ENCODE results near the gene MBD6. TPM values are rescaled to one million over a fixed set of nuclear protein-coding genes. Genes with fewer than 3 reads are reported as not detected.

MBD6 gene
- 10 to 100 TPM; 71.7 to 73.4 TPM for total RNA-seq

GRCh38 chr12:57522011-57522886 is at the start of gene MBD6:
TSS of gene MBD6 (plus strand) at chr12:57522824. CDS start at chr12:57524304, 1,480 bp downstream.
- no peaks in the 10 kb centered on the region for H3K27me3 Mint-ChIP-seq

GRCh38 chr12:57473392-57473791 is 49.2 kb upstream of the MBD6 start:
- Mint-ChIP-seq H3K36me3 (ENCODE audit: low read depth) (peaks cover 71% of the 10 kb centered on the region), H3K4me1 (peaks cover 32% of the 10 kb centered on the region), H3K9me3 (no peaks in the 10 kb centered on the region), H3K4me3 (no peak overlapping the region), H3K27ac (no peak overlapping the region), H3K27me3 (no peaks in the 10 kb centered on the region)
- CTCF ChIA-PET: interaction anchor here (0.7 to 15.2 kb wide), 3 partner anchors 11 to 244 kb away, joined by 3 to 204 read pairs (median 4); partner anchors contain the start of genes GLI1 and SHMT2
- no peak for DNase-seq
- POLR2A ChIA-PET: interaction anchor here (7.9 kb wide), 1 partner anchor 13 kb away, joined by 72 read pairs; the partner anchor contains the start of gene GLI1

More at GRCh38 chr12:57522011-57522886, at the start of gene MBD6:
- CTCF ChIA-PET: no interaction called here
- H3K4me3 Mint-ChIP-seq: peak within 1 kb of the TSS; percentile 88
- DNase-seq: peak; percentile 92
- peaks cover 48% of the 10 kb centered on the region for H3K36me3 Mint-ChIP-seq (ENCODE audit: low read depth)
- peak within 1 kb of the TSS; percentile 100 for H3K27ac Mint-ChIP-seq
- POLR2A ChIA-PET: interaction anchor here (2.8 kb wide), 1 partner anchor 24 kb away, joined by 20 read pairs; the partner anchor contains the start of gene DCTN2
- H3K9me3 Mint-ChIP-seq: no peaks in the 10 kb centered on the region
- H3K4me1 Mint-ChIP-seq: peaks cover 60% of the 10 kb centered on the region

- Mint-ChIP-seq H3K9me3 (no peaks in the 10 kb centered on the region), H3K36me3 (ENCODE audit: low read depth) (peaks cover 74% of the 10 kb centered on the region), H3K27ac (no peak overlapping the region), H3K27me3 (no peaks in the 10 kb centered on the region), H3K4me3 (peak overlapping the region; percentile 58), H3K4me1 (peaks cover 37% of the 10 kb centered on the region)
- ChIA-PET POLR2A (interaction anchor here (1.3 to 7.9 kb wide), 4 partner anchors 8 to 46 kb away, joined by 3 to 72 read pairs (median 6); partner anchors contain the start of genes DDIT3 and GLI1), CTCF (interaction anchor here (0.7 to 15.2 kb wide), 4 partner anchors 12 to 245 kb away, joined by 3 to 204 read pairs (median 4); partner anchors contain the start of genes GLI1 and SHMT2)
- no peak for DNase-seq
These were observed 48.7 kb upstream of the MBD6 start for GRCh38 chr12:57473886-57474285.

GRCh38 chr12:57474430-57474829 is 48.2 kb upstream of the MBD6 start:
- ChIA-PET CTCF (interaction anchor here (1.0 to 15.2 kb wide), 3 partner anchors 12 to 245 kb away, joined by 3 to 204 read pairs (median 3); partner anchors contain the start of genes GLI1 and SHMT2), POLR2A (interaction anchor here (0.9 to 7.9 kb wide), 6 partner anchors 9 to 72 kb away, joined by 3 to 72 read pairs (median 6); partner anchors contain the start of genes DCTN2, DDIT3 and GLI1)
- peak overlapping the region; percentile 58 for H3K4me3 Mint-ChIP-seq
- peaks cover 42% of the 10 kb centered on the region for H3K4me1 Mint-ChIP-seq
- no peaks in the 10 kb centered on the region for H3K9me3 Mint-ChIP-seq
- H3K36me3 Mint-ChIP-seq (ENCODE audit: low read depth): peaks cover 71% of the 10 kb centered on the region
- DNase-seq: no peak
- H3K27ac Mint-ChIP-seq: no peak overlapping the region
- no peaks in the 10 kb centered on the region for H3K27me3 Mint-ChIP-seq

- H3K4me1 Mint-ChIP-seq: peaks cover 44% of the 10 kb centered on the region
- no peaks in the 10 kb centered on the region for H3K27me3 Mint-ChIP-seq
- peaks cover 71% of the 10 kb centered on the region for H3K36me3 Mint-ChIP-seq (ENCODE audit: low read depth)
- no peak for DNase-seq
- ChIA-PET CTCF (interaction anchor here (1.0 to 15.2 kb wide), 3 partner anchors 13 to 246 kb away, joined by 3 to 204 read pairs (median 3); partner anchors contain the start of genes GLI1 and SHMT2), POLR2A (interaction anchor here (0.9 to 7.9 kb wide), 6 partner anchors 9 to 72 kb away, joined by 3 to 72 read pairs (median 6); partner anchors contain the start of genes DCTN2, DDIT3 and GLI1)
- H3K27ac Mint-ChIP-seq: no peak overlapping the region
- no peaks in the 10 kb centered on the region for H3K9me3 Mint-ChIP-seq
- peak overlapping the region; percentile 58 for H3K4me3 Mint-ChIP-seq
These were observed 47.8 kb upstream of the MBD6 start for GRCh38 chr12:57474862-57475261.

GRCh38 chr12:57475271-57476161 is 47.1 kb upstream of the MBD6 start:
- Mint-ChIP-seq H3K36me3 (ENCODE audit: low read depth) (peaks cover 71% of the 10 kb centered on the region), H3K4me3 (peak overlapping the region; percentile 89), H3K27ac (peak overlapping the region; percentile 100), H3K4me1 (peaks cover 50% of the 10 kb centered on the region), H3K27me3 (no peaks in the 10 kb centered on the region), H3K9me3 (no peaks in the 10 kb centered on the region)
- POLR2A ChIA-PET: interaction anchor here (0.9 to 7.9 kb wide), 9 partner anchors 10 to 71 kb away, joined by 3 to 72 read pairs (median 7); partner anchors contain the start of genes DCTN2, DDIT3 and GLI1
- DNase-seq: no peak
- CTCF ChIA-PET: interaction anchor here (1.0 to 15.2 kb wide), 7 partner anchors 13 to 190 kb away, joined by 3 to 204 read pairs (median 7); partner anchors contain the start of genes GLI1 and MARS1

- Mint-ChIP-seq H3K9me3 (no peaks in the 10 kb centered on the region), H3K27me3 (no peaks in the 10 kb centered on the region), H3K4me1 (peaks cover 57% of the 10 kb centered on the region), H3K36me3 (ENCODE audit: low read depth) (peaks cover 71% of the 10 kb centered on the region), H3K4me3 (peak overlapping the region; percentile 89), H3K27ac (peak overlapping the region; percentile 100)
- peak; percentile 86 for DNase-seq
- ChIA-PET POLR2A (interaction anchor here (0.9 to 7.9 kb wide), 11 partner anchors 10 to 420 kb away, joined by 3 to 72 read pairs (median 5); partner anchors contain the start of genes DDIT3, GLI1 and MARS1), CTCF (interaction anchor here (0.6 to 15.2 kb wide), 15 partner anchors 8 to 262 kb away, joined by 3 to 204 read pairs (median 5); partner anchors contain the start of genes GLI1, INHBE and MARS1)
These were observed 46.2 kb upstream of the MBD6 start for GRCh38 chr12:57476162-57476992.

- no peak for DNase-seq
- peaks cover 69% of the 10 kb centered on the region for H3K36me3 Mint-ChIP-seq (ENCODE audit: low read depth)
These were observed 45.5 kb upstream of the MBD6 start for GRCh38 chr12:57476993-57477709.

GRCh38 chr12:57477710-57478681 is 44.6 kb upstream of the MBD6 start:
- H3K27ac Mint-ChIP-seq: peak overlapping the region; percentile 100
- H3K27me3 Mint-ChIP-seq: no peaks in the 10 kb centered on the region

More at GRCh38 chr12:57476993-57477709, 45.5 kb upstream of the MBD6 start:
- Mint-ChIP-seq H3K9me3 (no peaks in the 10 kb centered on the region), H3K27ac (peak overlapping the region; percentile 100), H3K4me1 (peaks cover 62% of the 10 kb centered on the region), H3K27me3 (no peaks in the 10 kb centered on the region), H3K4me3 (peak overlapping the region; percentile 89)
- CTCF ChIA-PET: interaction anchor here (0.7 to 15.2 kb wide), 15 partner anchors 9 to 263 kb away, joined by 3 to 204 read pairs (median 5); partner anchors contain the start of genes GLI1, INHBE and MARS1
- POLR2A ChIA-PET: interaction anchor here (0.6 to 7.9 kb wide), 14 partner anchors 11 to 421 kb away, joined by 3 to 72 read pairs (median 4); partner anchors contain the start of genes DDIT3, GLI1, MARS1 and NEMP1

More at GRCh38 chr12:57477710-57478681, 44.6 kb upstream of the MBD6 start:
- ChIA-PET POLR2A (interaction anchor here (0.6 to 7.9 kb wide), 15 partner anchors 11 to 399 kb away, joined by 3 to 72 read pairs (median 5); partner anchors contain the start of genes DDIT3, GLI1, MARS1 and NEMP1), CTCF (interaction anchor here (0.8 to 15.2 kb wide), 7 partner anchors 10 to 48 kb away, joined by 4 to 204 read pairs (median 7); partner anchors contain the start of genes GLI1 and MARS1)
- Mint-ChIP-seq H3K36me3 (ENCODE audit: low read depth) (peaks cover 61% of the 10 kb centered on the region), H3K9me3 (no peaks in the 10 kb centered on the region), H3K4me1 (peaks cover 59% of the 10 kb centered on the region), H3K4me3 (peak overlapping the region; percentile 89)
- peak; percentile 62 for DNase-seq

Data from activated CD4-positive, alpha-beta memory T cell treated with anti-CD3 and anti-CD28 coated beads, Interleukin-2, amount 10 ng/mL, durations not matched to agents 7 days and 5 days (primary cell).